Measurements from ENCODE around the gene GNAZ.

DNA sequence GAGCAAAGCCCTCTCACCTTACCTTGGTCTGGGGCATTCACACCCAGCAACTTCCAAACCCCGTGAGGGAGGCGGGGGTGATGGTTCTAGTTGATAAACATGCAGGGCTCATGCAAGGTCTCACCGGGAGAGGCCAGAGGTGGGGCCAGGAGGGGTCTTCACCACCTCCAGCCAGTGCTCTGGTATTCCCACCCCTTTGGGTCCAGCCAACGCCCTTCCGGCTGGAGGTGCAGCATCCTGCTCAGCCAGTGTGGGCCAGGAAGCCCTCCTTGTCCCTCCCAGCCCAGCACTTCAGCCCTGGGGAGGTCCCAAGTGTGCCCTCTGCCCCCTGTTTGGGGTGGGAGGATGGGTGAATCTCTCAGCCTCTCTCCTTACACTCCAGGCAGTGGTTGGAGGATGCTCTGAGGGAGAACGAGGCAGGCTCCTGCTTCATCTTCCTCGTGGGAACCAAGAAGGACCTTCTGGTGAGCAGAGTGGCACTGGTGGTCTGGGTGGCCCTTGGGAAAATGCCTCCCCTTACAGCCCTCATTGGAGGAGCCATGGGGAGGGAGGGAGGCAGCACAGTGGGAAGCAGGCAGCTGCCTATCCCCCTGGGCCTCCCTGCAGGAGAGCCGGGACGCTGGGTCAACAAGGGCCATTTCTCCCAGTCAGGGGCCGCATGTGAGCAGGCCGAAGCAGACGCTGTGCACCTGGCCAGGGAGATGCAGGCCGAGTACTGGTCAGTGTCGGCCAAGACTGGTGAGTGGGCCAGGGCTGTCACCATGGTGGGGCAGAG, 88.4 kb downstream of the GNAZ start:
- TF ChIP-seq POLR2AphosphoS5 (IDR thresholded peaks at IDR 0.05; ENCODE audit: borderline replicate concordance, low read depth, low read length) (no peak), EZH2 (IDR thresholded peaks at IDR 0.05) (no peak)
